ENCODE results near the gene LRP1B.
A peak's percentile ranks its signal among the peaks of the same experiment; 100 is the strongest.

Gene LRP1B

GRCh38 chr2:141770530-141770929 is 360.3 kb downstream of the LRP1B start:
- DNase-seq, result no peak

- no peak for DNase-seq
Observed at GRCh38 chr2:141767691-141768090, 363.1 kb downstream of the LRP1B start.

GRCh38 chr2:141767051-141767450 is 363.8 kb downstream of the LRP1B start:
- DNase-seq, result no peak

DNA sequence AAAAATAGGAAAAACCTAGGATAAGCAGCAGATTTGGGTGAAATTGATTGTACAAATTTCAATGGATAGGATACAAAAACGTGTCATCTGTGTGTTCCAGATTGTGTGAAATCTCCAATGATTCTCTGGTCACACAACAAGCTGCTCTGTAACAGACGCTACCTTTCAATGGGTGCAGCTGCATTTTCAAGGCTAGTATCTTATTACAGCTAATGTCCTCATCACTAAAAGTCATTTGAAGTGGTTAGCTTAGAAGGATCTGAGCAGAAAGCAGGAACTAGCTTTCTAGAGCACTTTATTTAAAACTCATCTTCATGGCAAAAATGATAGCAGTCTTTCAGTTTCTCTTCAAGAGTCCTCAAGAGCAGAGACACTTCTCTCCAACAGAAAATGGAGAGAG is 364.6 kb downstream of the LRP1B start:
- no peak for DNase-seq

DNA sequence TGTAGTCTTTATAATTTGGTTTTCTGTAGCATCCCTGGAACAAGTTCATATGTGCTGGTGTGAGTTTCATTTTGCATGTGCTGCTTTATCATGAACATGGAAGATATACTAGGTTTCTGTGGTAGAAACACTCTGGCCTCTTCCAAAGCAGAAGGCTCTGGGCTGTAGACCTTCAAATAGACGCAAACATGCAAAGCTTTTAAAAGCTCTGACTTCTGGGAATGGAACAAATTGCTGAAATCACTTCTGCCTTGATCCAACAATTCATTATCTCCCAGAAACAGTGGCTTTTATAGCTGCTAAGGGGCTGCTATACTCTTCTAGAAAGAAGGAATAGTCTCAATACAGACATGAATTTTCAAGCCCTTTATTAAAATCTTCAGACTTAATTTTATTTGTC is 382.2 kb downstream of the LRP1B start:
- no peak for DNase-seq

GRCh38 chr2:141741652-141742051 is 389.2 kb downstream of the LRP1B start:
- no peak for DNase-seq

DNA sequence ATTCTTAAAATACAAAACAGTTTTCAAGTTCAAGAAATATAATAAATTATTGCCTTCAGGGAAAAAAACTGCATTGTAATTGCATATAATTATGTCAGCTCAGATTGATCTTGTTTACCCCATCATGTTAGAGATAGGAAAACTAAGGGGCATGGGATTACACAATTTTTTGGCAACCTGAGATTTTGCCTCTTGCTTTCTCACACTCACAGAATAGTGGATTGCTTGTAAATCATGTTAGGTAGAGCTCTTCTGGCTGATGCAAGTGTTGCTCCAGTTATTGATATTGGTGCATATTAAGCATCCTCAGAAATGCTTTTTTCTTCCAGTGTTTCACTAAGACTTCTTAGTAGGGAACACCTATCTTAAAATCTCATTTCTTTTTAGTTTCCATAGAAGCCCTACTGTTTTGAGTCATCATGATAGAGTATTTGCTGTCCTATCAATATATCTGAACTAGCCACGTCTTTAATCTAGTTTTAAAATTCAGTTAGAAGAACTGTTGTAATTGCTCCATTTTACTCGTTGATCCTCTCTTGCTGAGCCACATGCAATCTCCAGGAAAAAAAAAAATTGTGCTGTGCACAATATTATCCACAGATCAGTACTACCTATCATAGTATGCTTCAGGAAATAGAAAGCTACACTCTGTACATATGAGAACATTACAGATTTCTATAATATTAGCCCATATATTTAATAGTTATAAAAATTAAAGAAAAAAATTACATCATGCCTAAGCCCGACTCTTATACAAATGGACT is 393.1 kb downstream of the LRP1B start:
- DNase-seq, result no peak

- DNase-seq, result no peak
Observed at GRCh38 chr2:141736466-141736865, 394.4 kb downstream of the LRP1B start.

GRCh38 chr2:141728886-141729285 is 401.9 kb downstream of the LRP1B start:
- DNase-seq, result no peak

DNA sequence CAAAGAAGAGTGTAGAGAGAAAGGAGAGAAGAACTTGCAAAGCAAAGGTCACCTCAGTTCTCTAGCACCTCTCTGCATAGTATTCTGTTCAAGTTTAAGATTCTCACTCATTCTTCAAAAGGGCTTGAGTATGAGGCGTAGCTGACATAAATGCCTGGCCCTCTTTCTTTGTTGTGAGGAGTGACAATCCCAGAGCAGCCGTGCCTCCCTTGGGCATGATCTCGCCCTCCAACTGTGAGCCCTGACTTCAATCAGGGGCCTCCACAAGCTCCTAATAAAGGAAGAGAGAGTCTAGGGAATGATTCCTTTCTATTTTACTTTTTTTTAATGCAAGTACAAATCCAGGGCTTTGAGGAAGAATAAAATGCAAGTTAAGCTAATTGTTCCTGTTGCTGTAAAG is 402.7 kb downstream of the LRP1B start:
- no peak for DNase-seq

DNA sequence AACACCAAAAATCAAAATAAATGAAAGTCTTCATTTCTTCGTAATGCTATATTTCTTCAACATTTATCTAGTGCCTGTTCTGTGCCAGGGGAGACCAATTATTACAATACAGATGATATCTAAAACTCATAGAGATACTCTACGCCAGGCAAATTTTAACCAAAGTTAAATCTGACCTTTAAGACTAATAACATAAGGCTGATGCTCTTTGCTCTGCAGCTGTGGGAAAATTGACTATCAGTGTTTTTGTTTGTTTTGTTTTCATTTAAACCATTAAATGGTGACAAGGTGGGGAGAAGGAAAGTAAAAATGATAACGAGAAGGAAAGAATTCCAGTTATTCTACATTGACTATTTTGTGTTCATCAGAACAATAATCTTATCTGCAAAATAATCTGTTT is 406.4 kb downstream of the LRP1B start:
- no peak for DNase-seq

DNA sequence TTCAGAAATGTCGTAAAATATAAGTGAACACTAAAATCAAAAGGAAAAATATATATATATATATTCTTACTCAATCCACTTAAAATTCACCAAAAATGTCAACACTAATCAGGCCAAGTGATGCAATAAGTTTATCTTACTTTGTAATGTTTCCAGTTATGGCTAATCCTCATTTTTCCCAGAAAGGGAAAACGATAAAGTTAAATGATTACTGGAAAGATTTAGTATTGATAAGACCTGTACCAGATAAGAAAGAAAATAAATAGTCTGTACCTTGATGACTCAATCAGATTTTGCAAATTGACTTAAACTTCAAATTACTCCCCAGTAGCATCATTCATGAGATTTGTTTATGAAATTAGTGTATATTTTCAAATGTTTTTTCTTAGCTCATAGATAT is 407.0 kb downstream of the LRP1B start:
- no peak for DNase-seq

GRCh38 chr2:141720476-141720875 is 410.3 kb downstream of the LRP1B start:
- DNase-seq, result no peak

DNA sequence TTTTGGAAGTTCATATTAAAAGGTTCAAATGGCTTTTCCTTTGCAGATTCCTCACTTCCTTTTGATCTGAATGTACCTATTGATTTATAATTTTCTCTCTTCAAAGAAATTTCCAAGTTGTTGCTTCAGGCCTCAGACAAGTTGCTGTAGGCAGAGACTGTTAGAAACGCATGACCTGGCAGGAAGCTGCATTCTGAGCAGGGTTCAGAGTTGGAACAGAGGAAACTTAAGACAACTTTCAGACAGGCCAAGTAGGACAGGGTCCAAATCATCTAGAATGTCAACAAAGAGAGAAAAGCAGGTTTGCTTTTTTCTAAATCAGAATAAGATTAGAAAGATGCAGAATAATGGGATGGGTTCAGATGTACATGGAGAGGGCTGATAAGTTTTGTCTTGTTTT is 416.3 kb downstream of the LRP1B start:
- peak in 1 of 56 donors; percentile 6 for DNase-seq

DNA sequence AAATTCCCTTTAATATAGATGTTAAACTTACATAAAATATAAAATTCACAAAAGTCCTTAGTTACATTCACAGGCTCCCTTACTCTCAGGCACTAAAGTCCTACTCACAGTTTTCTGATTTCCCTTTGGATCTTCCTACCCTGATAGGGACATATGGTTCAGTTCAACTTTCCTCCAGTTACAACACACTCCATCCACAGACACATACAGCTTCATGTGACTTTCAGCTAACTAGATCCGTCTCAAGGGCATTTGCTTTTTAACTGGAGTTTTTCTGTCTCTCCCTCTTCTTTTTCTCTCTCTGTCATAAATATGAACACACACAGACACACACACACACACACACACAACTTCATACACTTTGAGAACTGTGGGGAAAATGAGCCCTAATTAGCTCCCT is 419.2 kb downstream of the LRP1B start:
- DNase-seq, result no peak

GRCh38 chr2:141710589-141711239 is 420.1 kb downstream of the LRP1B start:
- DNase-seq, result no peak

DNA sequence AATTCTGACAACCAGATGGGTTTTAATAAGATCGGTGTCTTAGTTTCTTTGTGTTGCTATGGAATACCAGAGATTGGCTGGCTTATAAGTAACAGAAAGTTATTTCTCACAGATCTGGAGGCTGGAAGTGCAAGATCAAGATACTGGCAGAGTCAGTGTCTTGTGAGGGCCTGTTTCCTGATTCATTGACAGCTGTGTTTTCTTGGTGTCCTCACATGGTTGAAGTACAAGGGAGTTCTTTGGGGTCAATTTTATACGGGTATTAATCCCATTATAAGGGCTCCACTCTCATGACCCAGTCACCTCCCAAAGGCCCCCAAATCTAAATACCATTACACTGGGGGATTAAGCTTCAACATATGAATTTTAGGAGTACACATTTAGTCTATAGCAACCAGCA is 421.1 kb downstream of the LRP1B start:
- no peak for DNase-seq

- DNase-seq, result no peak
Observed at GRCh38 chr2:141707486-141707885, 423.3 kb downstream of the LRP1B start.

- DNase-seq, result no peak
Observed at GRCh38 chr2:141704541-141704940, 426.3 kb downstream of the LRP1B start.

- DNase-seq, result no peak
Observed at GRCh38 chr2:141703501-141703900, 427.3 kb downstream of the LRP1B start.

- no peak for DNase-seq
Observed at GRCh38 chr2:141701618-141702017, 429.2 kb downstream of the LRP1B start.

DNA sequence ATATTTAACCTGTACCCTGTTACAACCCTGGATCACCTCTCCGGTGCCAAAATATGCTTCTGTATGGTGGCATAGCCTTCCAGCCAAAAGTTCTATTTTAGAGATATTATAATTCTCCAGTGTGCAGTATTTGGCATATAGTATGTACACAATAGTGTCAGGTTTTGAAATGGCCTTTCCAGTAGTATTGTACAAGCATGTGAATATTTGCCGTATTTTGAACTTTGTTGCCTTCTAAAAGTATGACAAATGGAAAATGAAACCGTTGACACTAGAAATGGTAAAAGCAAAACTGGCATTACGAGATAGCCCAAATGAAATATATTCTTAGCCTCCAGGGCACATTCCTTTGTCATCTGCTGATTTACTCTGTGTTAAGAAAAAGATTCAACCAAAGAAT is 431.2 kb downstream of the LRP1B start:
- no peak for DNase-seq

GRCh38 chr2:141698500-141698899 is 432.3 kb downstream of the LRP1B start:
- DNase-seq, result no peak

All from nucleus accumbens (tissue), 56 donors.